Measurements from ENCODE around the gene EXTL1.

The EXTL1 gene

DNA sequence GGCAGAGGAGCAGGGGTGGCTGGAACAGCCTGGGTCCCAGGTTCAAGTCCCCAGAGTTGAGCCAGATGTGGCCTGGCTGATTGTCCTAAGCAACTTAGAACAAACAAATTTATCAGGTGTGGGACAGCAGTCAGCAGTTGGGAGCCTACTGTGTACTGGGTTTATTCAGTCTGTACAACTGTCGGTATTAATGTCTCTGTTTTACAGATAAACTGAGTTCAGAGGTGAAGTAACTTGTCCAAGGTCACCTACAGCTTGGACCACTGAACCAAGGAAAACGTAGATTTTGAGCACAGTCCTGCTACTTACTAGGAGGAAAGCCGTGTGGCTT is 60.4 kb downstream of the EXTL1 start:
- Histone ChIP-seq H3K27ac (no peak overlapping the region), H3K4me3 (ENCODE audit: low read depth in 1 of 2, low read length in 1 of 2) (no peak overlapping the region), H3K36me3 (no peaks in the 10 kb centered on the region), H3K9me3 (no peaks in the 10 kb centered on the region), H3K4me1 (ENCODE audit: control insufficient read depth in 1 of 2, insufficient read depth in 1 of 2, low read depth in 1 of 2, low read length in 1 of 2) (no peaks in the 10 kb centered on the region), H3K27me3 (peaks cover 56% of the 10 kb centered on the region)
- TF ChIP-seq CTCF (IDR thresholded peaks at IDR 0.05), result no peak

DNA sequence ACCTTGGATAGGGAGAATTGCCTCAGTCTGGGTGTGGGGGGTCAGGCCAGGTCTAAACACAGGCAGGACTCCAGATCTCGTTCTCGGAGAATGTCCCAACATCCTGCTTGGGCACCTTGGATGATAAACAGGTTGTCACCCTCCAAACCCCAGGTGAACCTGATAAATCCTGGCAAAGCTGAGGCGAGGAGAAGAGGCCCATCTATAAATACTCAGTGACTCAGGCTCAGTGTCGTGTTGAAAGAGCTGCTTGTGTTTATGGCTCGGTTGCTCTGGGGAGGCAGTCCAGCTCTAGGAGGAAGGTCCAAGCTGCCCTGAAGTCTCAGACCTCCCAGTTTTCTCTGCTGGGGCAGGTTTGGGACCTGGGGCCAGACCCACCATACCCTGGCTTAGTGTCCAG is 61.6 kb downstream of the EXTL1 start:
- Histone ChIP-seq H3K27ac (no peak overlapping the region), H3K27me3 (peaks cover 56% of the 10 kb centered on the region), H3K9me3 (no peaks in the 10 kb centered on the region), H3K4me3 (ENCODE audit: low read depth in 1 of 2, low read length in 1 of 2) (no peak overlapping the region), H3K4me1 (ENCODE audit: control insufficient read depth in 1 of 2, insufficient read depth in 1 of 2, low read depth in 1 of 2, low read length in 1 of 2) (no peaks in the 10 kb centered on the region), H3K36me3 (no peaks in the 10 kb centered on the region)
- TF ChIP-seq CTCF (IDR thresholded peaks at IDR 0.05), result no peak

DNA sequence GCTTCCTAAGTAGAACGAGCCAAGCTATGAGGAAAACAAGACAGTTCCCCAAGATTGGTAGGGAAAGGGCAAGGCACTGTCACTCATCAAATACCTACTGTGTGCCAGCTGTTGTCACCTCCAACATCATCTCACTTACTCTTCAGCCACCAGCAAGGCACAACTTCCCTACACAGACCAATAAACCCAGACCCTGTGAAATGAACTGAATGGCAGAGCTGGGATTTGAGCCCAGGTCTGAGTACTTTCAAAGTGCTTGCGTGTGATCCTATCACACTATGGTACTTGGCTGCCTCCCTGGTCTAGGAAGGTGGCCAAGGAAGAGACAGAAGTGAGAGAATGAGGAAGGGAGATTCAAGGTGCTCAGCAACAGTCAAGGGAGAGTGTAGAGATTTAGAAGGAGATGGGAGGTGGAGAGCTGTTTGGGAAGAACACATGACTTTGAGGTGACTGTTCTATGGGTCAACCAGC is 62.6 kb downstream of the EXTL1 start:
- H3K27ac ChIP-seq, result no peak overlapping the region
- no peaks in the 10 kb centered on the region for H3K9me3 ChIP-seq

DNA sequence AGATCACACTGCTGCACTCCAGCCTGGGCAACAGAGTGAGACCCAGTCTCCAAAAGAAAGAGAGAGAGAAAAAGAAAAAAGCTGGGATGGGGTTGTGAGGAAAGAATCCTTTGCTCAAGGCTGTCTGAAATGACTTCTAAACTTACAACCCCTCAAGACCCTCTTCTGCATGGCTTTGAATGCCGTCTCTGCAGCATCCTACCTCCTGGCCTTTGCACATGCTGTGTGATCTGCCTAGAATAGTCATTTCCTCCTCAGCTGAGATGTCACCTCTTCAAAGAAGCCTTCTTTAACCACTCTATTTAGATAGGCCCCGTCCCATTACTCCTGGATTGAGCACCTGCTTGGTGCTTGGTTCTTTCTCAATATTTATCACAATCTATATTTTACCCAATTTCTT is 63.3 kb downstream of the EXTL1 start:
- H3K27me3 ChIP-seq, result peaks cover 57% of the 10 kb centered on the region
- H3K9me3 ChIP-seq, result no peaks in the 10 kb centered on the region
- no peak overlapping the region for H3K27ac ChIP-seq
- H3K4me3 ChIP-seq (ENCODE audit: low read depth in 1 of 2, low read length in 1 of 2), result no peak overlapping the region
- TF ChIP-seq CTCF (IDR thresholded peaks at IDR 0.05), result no peak
- no peaks in the 10 kb centered on the region for H3K36me3 ChIP-seq
- no peaks in the 10 kb centered on the region for H3K4me1 ChIP-seq (ENCODE audit: control insufficient read depth in 1 of 2, insufficient read depth in 1 of 2, low read depth in 1 of 2, low read length in 1 of 2)

More for the DNA sequence above, 62.6 kb downstream of the EXTL1 start:
- no peak overlapping the region for H3K4me3 ChIP-seq (ENCODE audit: low read depth in 1 of 2, low read length in 1 of 2)
- H3K36me3 ChIP-seq, result no peaks in the 10 kb centered on the region
- no peak for TF ChIP-seq CTCF (IDR thresholded peaks at IDR 0.05)
- no peaks in the 10 kb centered on the region for H3K4me1 ChIP-seq (ENCODE audit: control insufficient read depth in 1 of 2, insufficient read depth in 1 of 2, low read depth in 1 of 2, low read length in 1 of 2)
- peaks cover 53% of the 10 kb centered on the region for H3K27me3 ChIP-seq
